Hematopoietic multipotent progenitor cell treated with erythropoietin and hydrocortisone succinate and interleukin-3 and kit ligand, for 8 days (in vitro differentiated cells): ENCODE data around the gene IRF4.

Source experiments
- DNase-seq: peaks from one replicate; pipeline ENCODE4 v3.0.0-alpha.2; 2015

IRF4 gene

GRCh38 chr6:391559-392440, at the start of gene IRF4:
IRF4 (plus strand) TSS chr6:391752; CDS start chr6:393153, 1,401 bp downstream.
- DNase-seq: no peak

- DNase-seq: no peak
Observed at GRCh38 chr6:341914-342831, 49.4 kb upstream of the IRF4 start.

- no peak for DNase-seq
Observed at GRCh38 chr6:342832-343179, 48.7 kb upstream of the IRF4 start.

GRCh38 chr6:343226-343935, 48.2 kb upstream of the IRF4 start:
- DNase-seq: no peak

DNA sequence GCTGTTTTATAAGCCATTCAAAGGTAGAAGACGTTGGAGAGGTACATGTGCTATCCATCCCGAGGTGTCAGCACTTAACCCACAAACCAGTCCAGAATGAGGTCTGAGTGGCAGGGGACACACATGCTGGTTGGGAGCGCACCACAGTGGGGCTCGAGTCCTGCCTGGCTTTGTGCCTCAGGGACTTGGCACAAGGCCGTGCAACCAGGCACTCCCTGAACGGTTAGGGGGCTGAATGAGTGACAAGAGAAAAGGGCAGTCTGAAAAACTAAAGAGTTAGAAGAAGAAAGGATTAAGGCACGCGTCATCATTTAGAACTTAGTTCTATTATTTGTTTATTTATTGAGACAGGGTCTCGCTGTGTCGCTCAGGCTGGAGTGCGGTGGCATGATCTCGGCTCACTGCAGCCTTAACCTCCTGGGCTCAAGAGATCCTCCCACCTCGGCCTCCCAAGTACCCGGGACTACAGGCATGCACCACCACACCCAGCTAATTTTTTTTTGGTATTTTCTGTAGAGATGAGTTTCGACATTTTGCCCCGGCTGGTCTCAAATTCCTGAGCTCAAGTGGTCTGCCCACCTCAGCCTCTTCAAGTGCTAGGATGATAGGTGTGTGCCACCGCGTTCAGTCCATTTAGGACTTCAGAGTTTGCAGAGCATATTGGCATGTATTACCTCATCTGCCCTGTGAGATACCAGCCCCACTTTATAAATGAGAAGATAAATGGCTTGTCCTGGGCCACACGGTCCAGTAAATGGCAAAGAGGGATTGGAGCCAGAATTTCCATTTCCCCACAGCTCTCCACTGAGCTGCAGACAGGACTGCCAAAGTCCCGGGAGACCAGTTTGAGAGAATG, 47.4 kb upstream of the IRF4 start:
- no peak for DNase-seq

- no peak for DNase-seq
Observed at GRCh38 chr6:344816-345340, 46.7 kb upstream of the IRF4 start.

GRCh38 chr6:345747-346385, 45.7 kb upstream of the IRF4 start:
- no peak for DNase-seq

GRCh38 chr6:346386-347030, 45.0 kb upstream of the IRF4 start:
- no peak for DNase-seq

- DNase-seq: no peak
Observed at GRCh38 chr6:347232-347631, 44.3 kb upstream of the IRF4 start.

DNA sequence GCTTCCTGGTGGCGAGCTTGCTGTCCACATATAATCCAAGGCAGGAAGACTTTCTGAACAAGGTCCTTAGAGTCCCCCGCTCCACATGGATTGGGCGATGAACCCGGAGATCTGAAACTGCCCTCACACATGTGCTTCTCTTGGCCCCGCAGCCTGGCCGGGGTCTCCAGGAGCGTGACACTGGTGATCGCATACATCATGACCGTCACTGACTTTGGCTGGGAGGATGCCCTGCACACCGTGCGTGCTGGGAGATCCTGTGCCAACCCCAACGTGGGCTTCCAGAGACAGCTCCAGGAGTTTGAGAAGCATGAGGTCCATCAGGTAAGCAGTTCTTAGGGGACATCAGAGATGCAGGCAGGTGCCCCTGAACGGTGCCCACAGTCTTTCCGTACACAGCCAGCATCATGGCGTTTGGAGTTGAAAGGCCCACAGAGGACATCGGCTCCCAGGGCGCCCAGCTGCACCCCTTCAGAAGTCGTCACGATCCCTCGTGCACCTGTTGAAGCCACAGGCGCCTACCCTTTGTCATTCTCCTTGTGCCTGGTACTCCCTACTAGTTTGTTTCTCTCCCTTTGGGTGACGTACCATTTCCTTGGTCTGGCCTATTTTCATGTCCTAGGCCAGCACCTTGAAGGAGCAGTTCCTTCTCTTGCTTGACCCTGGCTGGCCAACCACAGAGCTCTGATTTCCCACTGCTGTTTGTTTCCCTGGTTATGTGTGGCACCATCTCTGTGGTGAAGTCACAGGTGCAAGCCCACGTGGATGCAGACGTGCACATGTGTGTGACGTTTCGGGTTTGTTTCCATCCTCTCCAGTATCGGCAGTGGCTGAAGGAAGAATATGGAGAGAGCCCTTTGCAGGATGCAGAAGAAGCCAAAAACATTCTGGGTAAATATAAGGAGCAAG, 43.3 kb upstream of the IRF4 start:
- DNase-seq: no peak

DNA sequence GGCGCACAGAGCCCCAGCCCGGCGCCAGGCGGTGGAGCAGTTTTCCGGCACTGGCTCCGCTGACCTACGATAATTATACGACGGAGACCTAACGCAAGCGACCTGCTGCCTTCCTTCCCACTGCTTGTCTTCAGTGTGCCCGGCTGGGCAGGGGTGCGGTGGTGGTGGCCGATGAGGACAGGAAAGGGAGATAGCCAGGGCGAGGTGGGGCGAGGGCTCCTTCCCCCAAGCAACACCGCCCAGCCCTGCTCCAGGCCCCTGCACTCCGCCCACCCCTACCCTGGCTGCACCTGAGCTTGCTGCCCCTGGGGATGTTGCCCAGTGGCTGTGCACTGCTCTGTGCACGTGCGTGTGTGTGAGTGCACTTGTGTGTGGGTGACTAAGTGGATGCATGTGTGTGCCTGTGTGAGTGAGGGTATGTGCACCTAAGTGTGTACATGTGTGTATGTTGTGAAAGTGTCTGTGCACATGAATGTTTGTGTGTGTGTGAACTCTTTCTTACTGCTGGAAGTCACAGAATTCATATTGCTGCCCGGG, 42.6 kb upstream of the IRF4 start:
- DNase-seq: no peak

GRCh38 chr6:349491-349921, 42.0 kb upstream of the IRF4 start:
- no peak for DNase-seq

- DNase-seq: no peak
Observed at GRCh38 chr6:350371-350770, 41.2 kb upstream of the IRF4 start.

DNA sequence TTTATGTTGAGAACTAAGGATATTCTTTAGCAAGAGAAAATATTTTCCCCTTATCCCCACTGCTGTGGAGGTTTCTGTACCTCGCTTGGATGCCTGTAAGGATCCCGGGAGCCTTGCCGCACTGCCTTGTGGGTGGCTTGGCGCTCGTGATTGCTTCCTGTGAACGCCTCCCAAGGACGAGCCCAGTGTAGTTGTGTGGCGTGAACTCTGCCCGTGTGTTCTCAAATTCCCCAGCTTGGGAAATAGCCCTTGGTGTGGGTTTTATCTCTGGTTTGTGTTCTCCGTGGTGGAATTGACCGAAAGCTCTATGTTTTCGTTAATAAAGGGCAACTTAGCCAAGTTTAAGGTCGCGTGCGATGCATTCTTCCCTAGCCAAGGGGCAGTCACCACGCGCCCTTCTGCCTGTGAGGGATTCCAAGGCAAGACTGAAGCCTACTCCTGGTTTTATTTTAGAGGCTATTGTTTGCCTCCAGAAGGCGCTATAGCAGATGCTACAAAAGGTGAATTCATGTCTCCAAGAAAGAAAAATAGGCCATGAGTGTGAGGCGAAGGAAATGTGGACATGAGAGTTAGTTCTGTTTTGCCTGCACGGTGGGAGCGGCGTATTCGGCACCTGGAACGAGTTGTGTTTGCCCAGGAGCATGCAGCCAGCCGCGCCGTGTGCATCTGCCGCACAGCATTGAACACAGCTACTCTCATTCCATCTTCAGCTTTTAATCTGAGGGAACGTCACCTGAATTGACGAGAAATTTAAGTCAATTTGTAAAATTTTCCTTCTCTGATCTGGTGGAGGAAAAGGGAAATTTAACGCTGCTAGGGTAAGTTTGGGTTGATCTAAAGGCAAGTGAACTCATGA, 40.3 kb upstream of the IRF4 start:
- DNase-seq: no peak

- no peak for DNase-seq
Observed at GRCh38 chr6:351867-352289, 39.7 kb upstream of the IRF4 start.

GRCh38 chr6:352474-352873, 39.1 kb upstream of the IRF4 start:
- no peak for DNase-seq

DNA sequence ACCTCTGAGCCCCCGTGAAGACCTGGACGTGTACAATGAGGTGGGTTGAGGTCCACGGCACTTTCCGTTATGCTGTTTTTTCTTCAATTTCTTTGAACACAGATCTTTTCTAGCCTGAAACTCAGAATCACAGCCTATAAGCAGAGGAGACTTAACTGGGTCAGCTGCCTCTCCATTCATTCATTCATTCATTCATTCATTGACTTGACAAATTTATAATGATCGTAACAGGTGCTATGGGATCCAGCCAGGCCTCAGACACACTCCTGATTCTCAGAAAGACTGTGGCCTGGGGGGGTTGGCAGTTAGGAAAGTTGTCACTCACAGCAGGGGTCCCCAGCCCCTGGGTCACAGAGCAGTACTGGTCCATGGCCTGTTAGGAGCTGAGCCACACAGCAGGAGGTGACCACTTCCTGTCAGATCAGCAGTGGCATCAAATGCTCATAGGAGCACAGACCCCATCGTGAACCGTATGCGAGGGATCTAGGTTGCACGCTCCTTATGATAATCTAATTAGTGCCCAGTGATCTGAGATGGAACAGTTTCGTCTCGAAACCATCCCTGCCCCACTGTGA, 38.6 kb upstream of the IRF4 start:
- DNase-seq: no peak
